Measurements from ENCODE around the gene DNASE1L3. TPM values are rescaled to one million over a fixed set of nuclear protein-coding genes. Genes with fewer than 3 reads are reported as not detected.

Gene DNASE1L3
- total and polyA plus RNA-seq, 2 of the 13 experiments (the other 11 are each of a cell fraction or from before 2014, with no cell fraction given): 0.86 to 1.7 TPM

GRCh38 chr3:58193682-58194407 lies 16.9 kb downstream of the DNASE1L3 start (continued):
- TF ChIP-seq, protein P1, sequence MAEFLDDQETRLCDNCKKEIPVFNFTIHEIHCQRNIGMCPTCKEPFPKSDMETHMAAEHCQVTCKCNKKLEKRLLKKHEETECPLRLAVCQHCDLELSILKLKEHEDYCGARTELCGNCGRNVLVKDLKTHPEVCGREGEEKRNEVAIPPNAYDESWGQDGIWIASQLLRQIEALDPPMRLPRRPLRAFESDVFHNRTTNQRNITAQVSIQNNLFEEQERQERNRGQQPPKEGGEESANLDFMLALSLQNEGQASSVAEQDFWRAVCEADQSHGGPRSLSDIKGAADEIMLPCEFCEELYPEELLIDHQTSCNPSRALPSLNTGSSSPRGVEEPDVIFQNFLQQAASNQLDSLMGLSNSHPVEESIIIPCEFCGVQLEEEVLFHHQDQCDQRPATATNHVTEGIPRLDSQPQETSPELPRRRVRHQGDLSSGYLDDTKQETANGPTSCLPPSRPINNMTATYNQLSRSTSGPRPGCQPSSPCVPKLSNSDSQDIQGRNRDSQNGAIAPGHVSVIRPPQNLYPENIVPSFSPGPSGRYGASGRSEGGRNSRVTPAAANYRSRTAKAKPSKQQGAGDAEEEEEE (CRISPR knock-in tag; IDR thresholded peaks at IDR 0.05; ENCODE audit: borderline replicate concordance): no peak
- TF ChIP-seq STAT6 (CRISPR knock-in tag; IDR thresholded peaks at IDR 0.05; ENCODE audit: borderline replicate concordance) (no peak), PPARG (CRISPR knock-in tag; conservative IDR thresholded peaks at IDR 0.05) (peak; percentile 3; the same call in 1 of the 2 replicates), LRRFIP1 (CRISPR knock-in tag; conservative IDR thresholded peaks at IDR 0.05) (no peak), MBD4 (IDR thresholded peaks at IDR 0.05; ENCODE audit: borderline replicate concordance, low read length) (no peak), NCOA2 (CRISPR knock-in tag; IDR thresholded peaks at IDR 0.05) (no peak), ZSCAN20 (CRISPR knock-in tag; IDR thresholded peaks at IDR 0.05; ENCODE audit: borderline replicate concordance) (no peak), ASH2L (IDR thresholded peaks at IDR 0.05; ENCODE audit: insufficient read length, low read depth, low read length) (peak; percentile 49), ZNF570 (CRISPR knock-in tag; IDR thresholded peaks at IDR 0.05; ENCODE audit: borderline replicate concordance) (no peak), ZSCAN22 (CRISPR knock-in tag; IDR thresholded peaks at IDR 0.05) (no peak), ZNF670 (CRISPR knock-in tag; IDR thresholded peaks at IDR 0.05; ENCODE audit: borderline replicate concordance) (no peak), REXO4 (CRISPR knock-in tag; IDR thresholded peaks at IDR 0.05; ENCODE audit: borderline replicate concordance) (no peak), CCAR2 (optimal IDR thresholded peaks at IDR 0.05; ENCODE audit: low read depth, low read length) (no peak), ZNF362 (CRISPR knock-in tag; IDR thresholded peaks at IDR 0.05; ENCODE audit: borderline replicate concordance) (0 out of 2 replicates have a peak, but pooled peaks have one; percentile 25), ZNF230 (CRISPR knock-in tag; IDR thresholded peaks at IDR 0.05) (no peak), NCOA5 (CRISPR knock-in tag; IDR thresholded peaks at IDR 0.05) (no peak), ZNF260 (CRISPR knock-in tag; IDR thresholded peaks at IDR 0.05; ENCODE audit: borderline replicate concordance, low read depth) (no peak), NR2C2 (CRISPR knock-in tag; IDR thresholded peaks at IDR 0.05; ENCODE audit: borderline replicate concordance) (no peak)
- TF ChIP-seq, protein P2, sequence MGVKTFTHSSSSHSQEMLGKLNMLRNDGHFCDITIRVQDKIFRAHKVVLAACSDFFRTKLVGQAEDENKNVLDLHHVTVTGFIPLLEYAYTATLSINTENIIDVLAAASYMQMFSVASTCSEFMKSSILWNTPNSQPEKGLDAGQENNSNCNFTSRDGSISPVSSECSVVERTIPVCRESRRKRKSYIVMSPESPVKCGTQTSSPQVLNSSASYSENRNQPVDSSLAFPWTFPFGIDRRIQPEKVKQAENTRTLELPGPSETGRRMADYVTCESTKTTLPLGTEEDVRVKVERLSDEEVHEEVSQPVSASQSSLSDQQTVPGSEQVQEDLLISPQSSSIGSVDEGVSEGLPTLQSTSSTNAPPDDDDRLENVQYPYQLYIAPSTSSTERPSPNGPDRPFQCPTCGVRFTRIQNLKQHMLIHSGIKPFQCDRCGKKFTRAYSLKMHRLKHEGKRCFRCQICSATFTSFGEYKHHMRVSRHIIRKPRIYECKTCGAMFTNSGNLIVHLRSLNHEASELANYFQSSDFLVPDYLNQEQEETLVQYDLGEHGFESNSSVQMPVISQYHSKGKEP (CRISPR knock-in tag; IDR thresholded peaks at IDR 0.05): no peak
